GM18870 (cell line): ENCODE measurements around the gene CEPT1.

Experiments used
- ATAC-seq: cut with Tn5 transposase; IDR thresholded peaks from one replicate; pipeline ENCODE4 v1.9.1; 2021; ENCODE audit warnings: moderate library complexity; ENCODE audit not compliant: unreplicated experiment

The CEPT1 gene

DNA sequence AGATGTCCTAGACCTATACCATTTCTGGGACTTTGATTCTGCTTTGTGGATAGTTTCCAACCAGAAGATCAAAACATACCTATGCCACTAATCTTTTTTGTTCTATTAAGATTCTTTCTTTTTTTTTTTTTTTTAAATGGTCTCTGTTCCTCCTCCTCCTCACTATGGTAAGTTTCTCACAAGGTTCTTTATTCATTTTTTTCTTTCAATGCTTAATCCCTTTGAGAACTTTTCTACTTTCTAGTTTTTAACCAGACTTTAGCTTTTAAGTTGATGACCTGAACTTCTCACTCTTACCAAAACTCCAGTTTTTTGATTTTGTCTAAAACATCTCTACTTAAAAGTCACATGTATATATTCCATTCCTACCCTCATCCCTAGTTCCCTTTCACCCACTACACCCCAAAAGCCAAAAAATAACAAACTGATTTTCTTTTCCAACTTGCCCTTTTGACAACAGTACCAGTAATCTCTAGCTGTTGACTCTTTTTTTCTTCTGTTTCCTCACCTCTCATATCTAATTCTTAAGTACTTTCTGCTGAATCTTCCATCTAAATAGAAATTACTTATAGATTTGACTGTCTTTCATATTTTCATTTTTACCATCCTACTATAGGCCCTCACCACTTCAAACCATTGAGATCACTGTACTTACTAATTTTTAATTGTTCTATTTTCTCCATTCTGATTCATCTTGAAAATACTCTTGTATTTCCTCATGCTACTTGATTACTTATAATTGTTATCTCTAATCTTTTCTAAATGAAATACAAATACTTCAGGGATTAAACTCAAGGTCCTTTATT, 6.1 kb downstream of the CEPT1 start:
- ATAC-seq, result no peak

DNA sequence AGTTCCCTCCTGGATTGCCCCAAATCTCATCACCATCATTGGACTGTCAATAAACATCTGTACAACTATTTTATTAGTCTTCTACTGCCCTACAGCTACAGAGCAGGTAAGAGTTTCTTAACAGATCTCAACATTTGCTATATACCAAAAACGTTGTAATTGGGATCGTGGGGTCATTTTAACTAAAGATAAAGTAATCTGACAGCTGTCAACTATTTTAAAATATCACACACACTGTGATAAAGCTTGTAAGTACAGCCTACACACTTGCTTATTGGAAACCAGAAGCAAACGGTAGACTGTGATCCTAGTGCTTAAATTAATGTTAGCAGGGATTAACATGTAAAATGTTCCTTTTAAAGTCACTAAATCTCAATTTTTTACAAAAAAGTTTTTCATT, 7.9 kb downstream of the CEPT1 start:
- no peak for ATAC-seq

DNA sequence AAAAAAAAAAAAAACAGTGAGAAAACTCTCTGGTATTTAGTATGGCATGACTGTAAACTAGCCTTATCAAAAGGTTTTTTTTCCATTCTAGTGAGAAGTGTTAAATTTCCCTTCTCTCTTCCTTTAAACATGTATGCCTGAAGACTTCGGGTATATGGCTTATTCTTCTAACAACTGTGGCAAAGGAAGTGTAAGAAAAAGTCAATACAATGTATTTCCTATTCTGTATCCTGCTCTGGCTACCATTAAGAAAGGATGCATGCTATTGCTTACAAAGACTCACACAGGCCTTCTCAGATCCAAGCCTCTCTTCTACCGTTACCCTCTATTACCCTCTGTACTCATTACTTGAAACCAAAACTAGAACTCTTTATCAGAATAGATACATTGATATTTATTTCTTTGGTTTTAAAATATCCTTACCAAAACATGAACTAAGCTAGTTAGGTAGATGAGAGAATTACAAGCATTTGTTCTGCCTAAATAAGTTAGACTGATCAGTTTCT, 8.4 kb downstream of the CEPT1 start:
- ATAC-seq, result no peak

DNA sequence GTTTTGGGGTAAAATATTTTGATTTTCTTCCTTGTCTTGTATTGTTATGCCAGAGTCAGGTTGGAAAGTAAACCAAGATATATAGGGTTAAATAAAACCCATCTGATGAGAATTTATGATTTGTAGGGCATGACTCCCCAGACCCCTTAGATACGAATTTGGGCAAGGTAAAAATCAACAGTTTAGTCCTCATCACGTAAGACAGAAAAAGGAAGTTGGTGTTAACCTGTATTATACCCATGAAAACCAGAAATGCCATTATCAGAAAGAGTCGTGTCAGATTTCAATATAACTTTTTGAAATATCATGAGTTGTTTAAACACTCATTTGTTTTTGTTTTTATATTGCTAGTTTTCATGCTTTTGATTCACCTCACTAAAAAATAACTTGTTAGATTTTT, 11.8 kb downstream of the CEPT1 start:
- ATAC-seq, result no peak

DNA sequence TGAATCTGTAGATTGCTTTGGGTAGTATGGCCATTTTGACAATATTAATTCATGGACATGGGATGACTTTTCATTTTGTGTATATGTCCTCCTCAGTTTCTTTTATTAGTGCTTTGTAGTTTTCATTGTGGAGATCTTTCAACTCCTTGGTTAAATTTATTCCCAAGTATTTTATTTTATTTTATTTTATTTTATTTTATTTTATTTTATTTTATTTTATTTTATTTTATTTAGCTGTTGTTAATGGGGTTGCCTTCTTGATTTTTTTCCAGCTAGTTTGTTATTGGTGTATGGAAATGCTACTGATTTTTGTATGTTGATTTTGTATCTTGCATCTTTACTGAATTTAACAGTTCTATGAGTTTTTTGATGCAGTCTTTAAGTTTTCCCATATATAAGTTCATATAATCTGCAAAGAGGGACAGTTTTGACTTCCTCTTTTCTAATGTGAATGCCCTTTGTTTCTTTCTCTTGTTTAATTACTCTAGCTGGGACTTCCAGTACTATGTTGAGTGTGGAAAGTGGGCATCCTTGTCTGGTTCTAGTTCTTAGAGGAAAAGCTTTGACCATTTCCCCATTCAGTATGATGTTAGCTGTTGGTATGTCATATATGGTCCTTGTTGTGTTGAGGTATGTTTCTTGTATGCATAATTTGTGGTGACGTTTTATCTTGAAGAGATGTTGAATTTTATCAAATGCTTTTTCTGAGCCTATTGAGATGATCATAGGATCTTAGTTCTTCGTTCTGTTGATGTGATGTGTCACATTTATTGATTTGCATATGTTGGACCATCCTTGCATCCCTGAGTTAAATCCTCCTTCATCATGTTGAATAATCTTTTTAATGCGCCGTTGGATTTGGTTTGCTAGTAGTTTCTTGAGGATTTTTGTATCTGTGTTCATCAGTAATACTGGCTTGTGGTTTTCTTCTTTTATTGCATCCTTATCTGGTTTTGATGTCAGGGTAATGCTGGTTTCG, 14.3 kb downstream of the CEPT1 start:
- no peak for ATAC-seq

DNA sequence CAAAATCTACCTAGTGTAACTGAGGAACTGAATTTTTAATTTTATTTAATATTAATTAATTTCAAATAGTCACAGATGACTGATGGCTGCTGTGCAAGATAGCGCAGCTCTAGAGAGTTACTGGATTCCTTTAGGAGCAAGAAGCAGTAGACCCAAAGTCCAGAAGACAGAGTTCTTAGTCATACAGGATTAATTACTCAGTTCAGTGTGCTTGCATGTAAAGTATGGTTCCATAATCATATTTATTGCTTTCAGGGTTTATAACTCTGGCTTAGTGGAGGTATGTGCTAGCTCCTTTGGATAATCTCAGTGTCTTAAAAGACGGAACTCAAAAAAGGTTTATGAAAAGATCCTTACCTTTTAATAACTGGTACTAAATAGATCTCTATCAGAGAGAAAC, 17.4 kb downstream of the CEPT1 start:
- no peak for ATAC-seq

DNA sequence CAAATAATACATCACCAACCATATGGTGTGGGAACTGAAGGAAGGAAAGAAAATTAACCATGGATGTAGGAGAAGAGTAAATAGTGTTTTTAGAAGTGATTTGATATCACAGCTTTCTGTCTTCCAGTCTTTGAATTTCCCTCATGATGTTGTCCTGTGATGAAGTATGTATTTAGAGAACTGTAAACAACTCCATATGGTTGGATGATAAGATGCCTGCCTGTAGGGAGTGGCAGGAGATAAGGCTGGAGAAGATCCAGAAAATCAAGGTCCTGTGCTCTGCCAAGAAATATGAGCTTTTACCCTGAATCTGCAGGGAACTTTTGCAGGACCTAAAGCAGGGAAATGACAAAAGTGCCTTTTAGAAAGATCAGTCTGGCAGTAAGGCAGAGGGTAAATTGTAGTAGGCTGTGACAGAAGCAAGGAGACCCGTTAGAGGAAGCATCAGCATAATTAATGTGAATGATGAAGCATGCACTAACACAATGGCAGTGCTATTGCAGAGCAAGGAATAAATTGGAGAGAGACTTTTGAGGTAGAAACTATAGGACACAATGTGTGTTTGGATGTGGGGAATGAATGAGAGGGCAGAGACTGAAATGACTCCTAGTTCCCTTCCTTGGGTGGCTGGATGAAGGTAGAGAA, 21.9 kb downstream of the CEPT1 start:
- no peak for ATAC-seq

DNA sequence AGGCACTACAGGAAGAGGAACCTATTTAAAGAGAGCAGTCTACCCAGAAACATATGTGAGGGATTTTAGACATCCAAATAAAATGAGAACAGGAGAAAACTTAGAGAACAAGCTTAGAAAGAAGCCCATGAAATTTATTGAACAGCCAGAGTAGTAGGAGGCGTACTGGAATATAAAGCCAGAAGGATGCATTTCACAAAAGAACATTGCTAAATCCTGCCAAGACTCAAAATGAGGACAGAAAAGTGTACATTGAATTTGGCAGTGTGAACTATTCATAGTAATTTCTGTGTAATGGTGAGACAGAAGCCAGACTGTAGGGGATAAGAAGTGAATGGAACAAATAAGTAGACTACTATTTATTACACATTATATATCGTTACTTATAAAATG, 22.5 kb downstream of the CEPT1 start:
- ATAC-seq, result no peak

DNA sequence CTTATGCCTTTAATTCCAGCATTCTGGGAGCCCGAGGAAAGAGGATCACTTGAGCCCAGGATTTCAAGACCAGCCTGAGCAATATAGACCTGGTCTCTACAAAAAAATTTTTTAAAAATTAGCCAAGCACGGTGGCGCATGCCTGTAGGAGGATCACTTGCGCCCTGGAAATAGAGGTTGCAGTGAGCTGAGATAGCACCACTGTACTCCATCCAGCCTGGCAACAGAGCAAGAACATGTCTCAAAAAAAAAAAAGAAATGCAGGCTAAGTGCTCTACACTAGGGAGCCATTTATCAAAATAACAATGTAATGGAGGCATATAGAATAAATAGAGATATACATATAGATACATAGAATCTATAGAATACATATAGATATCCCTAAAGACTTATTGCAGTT, 23.3 kb downstream of the CEPT1 start:
- no peak for ATAC-seq

DNA sequence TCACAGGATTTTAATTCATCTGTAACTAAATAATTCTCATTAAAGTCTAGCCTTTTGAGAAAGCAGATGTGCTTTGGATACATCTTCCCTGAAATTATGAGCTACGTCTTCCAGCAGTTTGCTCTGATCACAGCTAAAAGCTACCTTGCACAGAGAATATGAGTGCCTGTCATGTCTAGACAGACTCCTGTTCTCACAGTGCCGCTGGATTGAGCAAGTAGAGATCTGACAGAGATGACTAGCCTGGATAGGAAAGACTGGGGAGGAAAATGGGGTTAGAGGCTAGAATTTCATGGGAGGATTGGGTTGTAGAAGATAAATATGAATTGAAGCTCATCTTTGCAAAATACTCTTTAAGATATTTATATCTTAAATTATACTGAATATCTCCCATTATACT, 24.1 kb downstream of the CEPT1 start:
- ATAC-seq, result no peak

DNA sequence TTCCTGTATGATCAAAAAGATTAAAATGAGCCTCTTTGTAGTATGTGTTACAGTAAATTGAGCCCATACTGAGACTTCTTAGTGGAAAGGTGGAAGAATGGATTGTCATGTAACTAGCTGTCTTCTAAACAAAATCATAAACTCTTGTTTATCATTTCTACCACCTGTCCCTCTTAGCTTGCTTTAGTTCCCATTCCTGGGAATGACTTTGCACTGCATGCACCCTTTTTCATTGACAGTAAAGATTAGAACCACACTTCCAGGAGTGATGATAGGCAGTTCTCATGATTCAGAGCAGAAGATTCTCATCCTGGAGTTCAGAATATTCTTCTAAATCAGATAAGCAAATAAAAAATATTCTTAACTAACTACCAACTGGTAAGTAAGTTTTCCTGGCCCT, 32.4 kb downstream of the CEPT1 start:
- ATAC-seq, result no peak

DNA sequence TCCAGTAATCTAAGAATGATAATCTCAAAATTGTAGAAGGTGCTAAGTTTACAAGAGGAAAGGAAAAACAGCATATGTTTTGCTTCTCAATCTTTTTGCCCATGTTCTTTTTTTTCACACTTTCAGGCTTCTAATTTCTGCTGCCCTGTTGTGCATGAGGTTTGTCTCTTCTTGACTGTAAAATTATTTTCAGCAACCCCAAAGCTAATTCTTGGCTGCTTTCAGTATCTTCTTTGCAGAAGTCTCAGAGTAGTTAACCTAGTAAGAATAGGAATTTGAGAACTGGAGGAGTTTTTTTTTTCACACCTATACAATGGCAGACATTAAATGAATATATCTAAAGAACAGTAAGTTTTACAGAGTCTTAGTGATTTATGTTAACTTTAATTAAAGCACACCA, 34.0 kb downstream of the CEPT1 start:
- no peak for ATAC-seq

DNA sequence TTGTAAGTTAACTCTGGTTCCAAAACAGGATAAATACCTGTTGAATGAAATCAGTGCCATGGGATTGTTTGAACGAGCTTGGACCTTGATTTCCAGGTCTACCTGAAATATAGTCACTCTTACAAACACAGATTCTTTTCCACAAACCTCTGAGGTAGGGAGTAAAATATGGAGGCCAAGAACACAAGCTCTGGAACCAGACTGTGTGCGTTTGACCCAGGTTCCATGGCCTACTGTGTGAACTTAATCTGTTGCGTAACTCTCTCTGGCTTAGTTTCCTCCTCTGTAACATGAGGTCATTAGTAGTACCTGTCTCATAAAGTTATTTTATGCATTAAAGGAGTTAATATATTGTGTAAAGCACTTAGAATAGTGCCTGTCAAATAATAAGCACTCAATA, 35.3 kb downstream of the CEPT1 start:
- no peak for ATAC-seq

DNA sequence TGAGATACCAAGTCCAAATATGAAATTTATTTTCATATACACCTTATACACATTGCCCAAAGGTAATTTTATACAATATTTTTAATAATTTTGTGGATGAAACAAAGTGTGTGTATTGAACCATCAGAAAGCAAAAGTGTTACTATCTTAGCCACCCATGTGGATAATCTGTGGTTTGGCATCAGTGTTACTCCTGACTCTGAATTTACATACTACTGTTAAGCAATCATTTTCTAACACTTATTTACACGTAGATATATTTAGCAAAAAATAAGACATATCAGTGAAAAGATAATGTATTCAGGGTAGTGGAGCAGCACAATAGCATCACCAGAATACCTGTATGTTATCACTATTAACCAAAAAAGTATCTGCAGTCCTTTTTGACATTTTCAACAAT, 36.7 kb downstream of the CEPT1 start:
- no peak for ATAC-seq

DNA sequence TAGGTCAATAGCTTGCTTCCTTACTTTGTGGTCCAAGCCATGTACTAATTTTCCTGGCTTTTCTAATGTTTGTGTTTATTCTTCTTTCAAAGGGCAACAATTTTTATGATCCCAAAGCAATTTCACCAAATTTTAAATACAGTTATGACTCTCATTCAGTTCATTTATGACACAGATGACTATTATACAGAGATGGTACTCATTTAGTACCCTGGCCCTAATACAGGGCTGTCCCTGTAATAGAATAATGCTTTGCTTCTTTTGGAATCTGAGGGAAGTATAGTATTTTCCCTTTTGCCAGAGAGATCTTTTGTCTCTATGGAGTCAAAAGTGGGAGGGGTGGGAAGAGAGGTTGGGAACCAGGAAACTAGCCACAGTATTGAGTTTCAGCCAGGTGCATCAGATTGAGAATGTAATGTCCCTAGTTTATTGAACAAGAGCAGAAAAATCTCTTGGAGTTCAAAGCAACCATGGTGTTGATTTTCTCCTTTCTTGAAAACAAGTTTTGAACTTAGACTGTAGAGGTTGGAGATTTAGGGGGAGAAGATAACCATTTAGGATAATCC, 40.0 kb downstream of the CEPT1 start:
- ATAC-seq, result no peak

DNA sequence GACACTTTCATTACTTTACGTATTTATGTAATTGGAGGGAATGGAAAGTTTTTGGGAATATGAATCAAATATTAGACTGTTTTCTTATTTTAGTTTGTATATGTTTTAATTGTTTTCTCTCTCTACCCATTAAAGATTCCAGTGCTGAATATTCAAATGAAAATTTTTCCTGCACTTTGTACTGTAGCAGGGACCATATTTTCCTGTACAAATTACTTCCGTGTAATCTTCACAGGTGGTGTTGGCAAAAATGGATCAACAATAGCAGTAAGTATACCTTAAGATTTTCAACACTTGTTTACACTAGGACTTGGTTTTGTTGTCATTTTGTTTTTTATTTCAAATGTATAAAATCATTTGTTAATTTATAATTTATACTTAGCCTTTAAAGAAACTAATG, 42.0 kb downstream of the CEPT1 start:
- ATAC-seq, result no peak

DNA sequence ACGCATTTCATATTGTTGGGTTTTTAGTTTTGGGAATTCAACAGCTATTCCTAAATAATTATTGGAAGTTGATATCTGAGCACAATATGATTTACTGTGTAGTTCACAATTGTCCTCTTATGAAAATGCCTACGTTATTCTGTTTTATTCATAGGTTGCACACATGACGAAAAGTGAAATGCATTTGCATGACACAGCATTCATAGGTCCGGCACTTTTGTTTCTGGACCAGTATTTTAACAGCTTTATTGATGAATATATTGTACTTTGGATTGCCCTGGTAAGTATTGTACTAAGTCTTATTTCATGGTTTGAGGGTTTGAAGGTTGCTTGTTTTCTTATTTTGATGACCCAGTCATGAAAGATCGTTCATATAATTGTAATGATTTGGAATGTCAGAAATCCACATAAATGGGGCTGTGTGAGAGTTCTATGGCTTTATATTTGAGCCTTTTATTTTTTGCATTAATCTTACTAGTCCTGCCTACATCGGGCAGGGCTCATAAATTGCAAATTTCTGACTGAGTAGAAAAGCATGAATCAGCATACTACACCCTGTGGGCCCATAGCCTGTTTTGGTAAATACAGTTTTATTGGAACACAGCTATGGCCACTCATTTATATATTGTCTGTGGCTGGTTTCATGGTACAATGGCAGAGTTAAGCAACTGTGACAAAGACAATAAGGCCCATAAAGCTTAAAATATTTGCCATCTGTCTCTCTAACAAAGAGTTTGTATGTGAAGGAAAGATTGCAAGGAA, 43.5 kb downstream of the CEPT1 start:
- no peak for ATAC-seq

DNA sequence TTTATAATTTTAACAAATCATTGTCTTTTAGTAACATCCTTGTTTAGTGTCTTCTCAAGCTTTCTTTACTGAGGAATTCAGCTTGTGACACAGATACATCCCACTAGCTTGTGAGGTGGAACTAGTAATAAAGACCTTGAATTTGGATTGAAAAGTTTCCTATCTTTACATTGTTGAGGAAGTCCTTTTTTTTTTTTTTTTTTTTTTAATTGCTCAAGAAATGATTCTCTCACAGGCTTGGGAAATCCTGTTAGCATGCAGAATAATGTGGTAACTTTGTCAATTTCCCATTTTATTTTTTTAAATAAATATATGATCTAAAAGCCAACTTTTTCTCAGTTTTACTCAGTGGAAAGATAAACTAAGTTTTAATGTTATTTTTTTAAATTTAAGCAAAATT, 44.6 kb downstream of the CEPT1 start:
- ATAC-seq, result no peak

DNA sequence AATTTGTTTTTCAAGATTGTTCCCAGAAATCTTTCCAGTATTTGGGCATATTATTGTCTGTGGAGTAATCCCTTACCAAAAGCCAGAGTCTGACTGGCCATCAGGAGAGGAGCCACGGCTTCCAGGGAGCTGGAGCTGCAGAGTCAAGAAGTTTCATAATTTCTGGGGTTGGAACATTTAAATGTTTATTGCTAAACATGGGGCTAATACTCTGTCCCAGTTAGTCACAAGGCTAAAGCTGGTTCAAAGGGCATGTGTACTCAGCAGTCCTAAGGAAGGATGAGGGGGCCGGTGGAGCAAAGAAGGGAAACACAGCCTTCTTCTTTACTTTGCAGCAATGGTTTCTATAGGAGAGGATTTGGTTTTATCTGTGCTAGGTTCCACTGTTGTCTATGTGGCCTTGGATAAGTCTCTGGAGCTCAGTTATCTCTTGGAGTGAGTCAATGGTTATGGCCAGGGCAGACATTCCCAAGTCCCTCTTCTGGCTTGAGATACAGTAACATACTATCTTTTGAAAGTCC, 51.0 kb downstream of the CEPT1 start:
- no peak for ATAC-seq

DNA sequence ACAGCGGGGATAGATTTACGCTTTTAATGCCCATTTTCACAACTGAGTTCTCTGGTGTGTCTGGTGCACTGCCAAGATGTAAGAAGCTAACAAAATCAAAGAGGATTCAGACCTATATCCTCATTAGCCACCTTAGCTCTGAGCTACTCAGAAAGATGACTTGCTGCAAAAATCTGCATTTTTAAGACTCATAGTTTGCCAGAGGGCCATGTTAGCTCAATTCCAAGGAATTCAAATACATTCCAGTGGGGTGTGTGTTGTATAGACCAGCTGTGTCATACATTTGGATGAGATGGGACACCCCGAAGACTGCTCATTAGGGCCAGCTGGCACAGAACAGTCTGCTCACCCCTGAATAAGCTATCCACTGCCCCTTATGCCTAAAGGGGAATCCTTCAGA, 51.5 kb downstream of the CEPT1 start:
- ATAC-seq, result no peak
